ENCODE data around the gene CEP192. TPM values are rescaled to one million over a fixed set of nuclear protein-coding genes. Genes with fewer than 3 reads are reported as not detected.
"Not testable (repeated sequence)": the region's sequence is repeated elsewhere in the genome, so short reads cannot be mapped to it uniquely, and the experiment has no call there.

The CEP192 gene
- total RNA-seq, 2 experiments from 2014 or later, result 23.8 TPM

DNA sequence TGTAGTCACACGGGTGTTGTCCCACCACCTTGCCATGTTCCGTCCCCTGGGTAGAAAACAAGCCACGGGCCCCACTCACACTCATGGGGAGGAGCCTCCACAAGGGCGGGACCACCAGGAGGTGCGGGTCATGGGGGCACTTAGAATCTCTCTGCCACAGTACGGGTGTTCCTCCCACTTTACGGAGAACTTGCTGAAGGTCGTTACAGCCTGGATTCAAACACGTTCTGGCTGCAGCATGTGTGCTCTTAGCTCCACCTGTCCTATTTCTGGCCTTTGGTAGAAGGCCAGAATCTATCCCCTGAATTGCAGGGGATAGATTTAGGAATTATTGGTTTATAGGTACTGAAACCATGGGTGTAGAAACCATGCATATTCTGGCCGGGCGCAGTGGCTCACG is 14.9 kb upstream of the CEP192 start:
- ChIA-PET CTCF (no interaction called here), POLR2A (no interaction called here)

GRCh38 chr18:12980065-12980464 is 11.1 kb upstream of the CEP192 start:
- POLR2A ChIA-PET, CTCF ChIA-PET: not testable (repeated sequence)

GRCh38 chr18:12989397-12990122 is 1.6 kb upstream of the CEP192 start:
- CTCF ChIA-PET, result no interaction called here
- POLR2A ChIA-PET, result interaction anchor here (0.6 to 2.1 kb wide), 3 partner anchors 41 to 128 kb away, joined by 3 to 25 read pairs (median 3); partner anchors contain the start of gene SEH1L

- POLR2A ChIA-PET, result interaction anchor here (0.6 to 2.1 kb wide), 3 partner anchors 42 to 190 kb away, joined by 3 to 25 read pairs (median 7); partner anchors contain the start of gene SEH1L
Measured at GRCh38 chr18:12990123-12990475, 1.1 kb upstream of the CEP192 start.

DNA sequence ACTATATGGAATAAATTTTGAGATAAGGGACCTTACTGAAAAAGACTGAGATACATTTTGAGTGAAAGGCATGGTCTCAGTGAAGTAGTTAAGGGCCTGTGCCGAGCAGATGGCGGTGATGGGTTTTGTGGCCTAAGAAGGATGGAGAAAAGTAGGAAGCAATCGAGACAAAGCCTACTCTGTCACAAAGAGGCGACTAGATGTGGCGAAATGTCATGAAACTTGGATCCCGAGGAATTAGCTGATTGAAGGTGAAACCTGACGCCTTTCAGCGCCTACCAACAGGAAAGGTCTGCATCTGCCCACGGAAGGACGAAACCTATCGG is 558 bp upstream of the CEP192 start:
- CTCF ChIA-PET, result interaction anchor here (0.6 to 0.8 kb wide), 3 partner anchors 22 to 319 kb away, joined by 3 to 4 read pairs (median 3); no protein-coding TSS in a partner anchor
- POLR2A ChIA-PET, result interaction anchor here (0.6 to 2.1 kb wide), 9 partner anchors 9 to 613 kb away, joined by 3 to 25 read pairs (median 5); partner anchors contain the start of genes AFG3L2, CEP76, PSMG2 and PTPN2

More at GRCh38 chr18:12990123-12990475, 1.1 kb upstream of the CEP192 start:
- CTCF ChIA-PET, result interaction anchor here (0.7 kb wide), 1 partner anchor 24 kb away, joined by 4 read pairs; no protein-coding TSS in a partner anchor

GRCh38 chr18:12991821-12992179 is 638 bp downstream of the CEP192 start:
- ChIA-PET CTCF (no interaction called here), POLR2A (interaction anchor here (0.8 to 2.1 kb wide), 3 partner anchors 44 to 146 kb away, joined by 4 to 25 read pairs (median 14); partner anchors contain the start of genes PTPN2 and SEH1L)

DNA sequence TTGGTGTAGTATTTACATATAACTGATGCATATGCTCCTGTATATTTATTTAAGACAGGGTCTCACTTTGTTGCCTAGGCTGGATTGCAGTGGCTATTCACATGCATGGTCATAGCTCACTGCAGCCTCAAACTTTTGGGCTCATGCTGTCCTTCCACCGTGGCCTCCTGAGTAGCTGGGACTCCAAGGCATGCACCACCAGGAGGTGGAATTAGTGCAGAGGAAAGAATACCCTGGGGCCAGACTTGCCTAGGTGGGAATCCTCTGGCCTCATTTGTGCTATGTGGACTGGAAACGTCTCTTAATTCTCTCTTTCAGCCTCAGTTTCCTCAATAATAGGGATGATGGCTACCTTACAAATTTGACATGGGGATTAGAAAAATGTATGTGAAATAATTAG is 2.3 kb downstream of the CEP192 start:
- POLR2A ChIA-PET, result no interaction called here
- CTCF ChIA-PET, result no interaction called here

- POLR2A ChIA-PET, result no interaction called here
- CTCF ChIA-PET, result no interaction called here
Measured at GRCh38 chr18:12995424-12995823, 4.3 kb downstream of the CEP192 start.

DNA sequence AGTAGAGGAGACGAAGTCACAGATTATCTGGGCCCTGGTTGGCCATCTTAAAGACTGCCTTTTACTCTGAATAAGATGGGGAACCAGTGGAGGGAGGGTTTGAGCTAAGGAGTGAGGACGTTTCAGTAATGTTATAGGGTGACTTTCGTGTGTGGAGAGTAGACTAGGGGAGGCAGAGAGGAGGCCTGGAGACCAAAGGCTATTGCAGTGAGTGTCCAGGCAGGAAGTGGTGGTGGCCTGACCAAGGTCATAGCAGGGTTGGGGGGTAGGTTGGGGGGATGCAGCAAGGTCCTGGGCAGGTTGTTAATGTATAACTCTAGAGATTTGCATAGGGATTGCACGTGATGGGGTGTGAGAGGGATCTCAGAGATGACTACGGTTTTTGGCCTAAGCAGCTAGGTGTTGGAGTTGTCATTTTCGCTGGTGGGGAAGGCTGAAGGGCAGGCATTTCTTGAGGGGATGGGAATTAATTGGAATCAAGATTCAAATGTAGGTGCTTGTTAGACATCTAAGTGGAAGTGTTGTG is 4.9 kb downstream of the CEP192 start:
- ChIA-PET CTCF (no interaction called here), POLR2A (no interaction called here)

DNA sequence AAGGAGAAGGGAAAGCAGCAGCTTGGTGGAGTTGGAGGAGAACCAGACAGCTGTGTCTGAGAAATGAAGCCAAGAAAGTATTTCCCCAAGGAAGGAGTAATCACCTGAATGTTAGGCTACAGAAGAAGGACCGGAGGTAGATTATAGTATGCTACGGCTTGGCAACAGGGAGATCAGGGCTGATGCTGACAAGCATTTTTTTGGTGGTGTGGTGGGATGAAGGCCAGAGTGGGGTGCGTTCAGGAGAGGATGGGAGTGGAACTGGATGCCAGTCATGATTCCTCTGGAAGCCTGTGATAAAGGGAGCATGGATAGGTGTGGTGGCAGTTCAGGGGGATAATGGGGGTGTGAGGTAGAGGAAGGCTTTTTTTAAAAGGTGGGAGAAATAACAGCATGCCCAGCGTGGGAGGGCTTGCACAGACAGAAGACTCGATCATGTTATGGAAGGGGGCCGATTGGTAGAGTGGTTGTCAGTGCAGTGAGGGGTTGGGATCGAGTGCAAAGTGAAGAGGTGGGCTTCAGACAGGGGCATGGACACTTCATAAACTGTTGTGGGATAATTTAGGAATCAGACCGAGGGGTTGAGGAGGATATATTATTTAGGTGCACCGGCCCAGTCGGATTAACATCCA is 5.6 kb downstream of the CEP192 start:
- POLR2A ChIA-PET, result no interaction called here
- CTCF ChIA-PET, result no interaction called here

- CTCF ChIA-PET, POLR2A ChIA-PET: not testable (repeated sequence)
Measured at GRCh38 chr18:12997330-12997729, 6.2 kb downstream of the CEP192 start.

- POLR2A ChIA-PET, result interaction anchor here (1.2 kb wide), 1 partner anchor 115 kb away, joined by 5 read pairs; no protein-coding TSS in a partner anchor
- CTCF ChIA-PET, result interaction anchor here (1.2 kb wide), 1 partner anchor 11 kb away, joined by 3 read pairs; no protein-coding TSS in a partner anchor
Measured at GRCh38 chr18:12998332-12999060, 7.3 kb downstream of the CEP192 start.

DNA sequence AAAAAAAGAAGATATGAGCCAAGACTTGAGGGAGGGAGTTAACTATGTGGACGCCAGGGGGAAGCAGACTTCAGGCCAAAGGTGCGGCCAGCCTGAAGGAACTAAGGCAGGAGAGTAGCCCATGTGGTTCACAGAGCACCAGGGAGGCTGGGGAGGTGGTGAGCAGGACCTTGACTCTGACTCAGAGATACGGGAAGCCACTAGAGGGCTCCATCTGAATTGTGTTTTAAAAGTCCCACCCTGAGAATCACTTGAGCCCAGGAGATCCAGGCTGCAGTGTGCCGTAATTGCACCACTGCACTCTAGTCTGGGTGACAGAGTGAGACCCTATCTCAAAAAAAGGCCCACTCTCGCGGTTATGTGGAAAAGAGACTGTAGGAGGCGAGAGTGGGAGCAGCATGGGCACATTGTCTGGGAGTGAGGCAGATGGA is 12.3 kb downstream of the CEP192 start:
- POLR2A ChIA-PET, result no interaction called here

DNA sequence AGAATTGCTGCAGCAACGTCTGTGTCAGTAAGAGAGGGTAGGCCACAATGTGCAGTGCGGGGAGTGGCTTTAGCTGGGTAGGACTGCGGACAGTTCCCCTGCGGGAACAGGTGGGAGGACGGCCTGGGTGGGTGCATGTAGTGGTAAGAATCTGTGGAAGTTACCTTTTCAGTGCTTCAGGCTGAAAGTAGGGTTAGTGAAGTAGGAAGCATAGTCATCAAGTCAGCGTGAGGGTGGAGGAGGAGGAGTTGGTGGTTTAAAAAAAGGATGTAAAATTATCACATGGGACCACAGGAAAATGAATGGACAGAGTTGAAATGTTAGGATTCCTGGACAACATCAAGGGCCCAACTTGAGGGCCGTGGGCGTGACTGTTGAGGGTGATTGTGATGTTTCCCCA is 13.2 kb downstream of the CEP192 start:
- ChIA-PET POLR2A (interaction anchor here (0.6 kb wide), 1 partner anchor 559 kb away, joined by 4 read pairs; no protein-coding TSS in a partner anchor), CTCF (interaction anchor here (0.8 kb wide), 1 partner anchor 9 kb away, joined by 5 read pairs; no protein-coding TSS in a partner anchor)

More for the DNA sequence above, 12.3 kb downstream of the CEP192 start:
- CTCF ChIA-PET, result interaction anchor here (0.7 to 0.8 kb wide), 3 partner anchors 10 to 156 kb away, joined by 4 to 5 read pairs (median 4); no protein-coding TSS in a partner anchor

DNA sequence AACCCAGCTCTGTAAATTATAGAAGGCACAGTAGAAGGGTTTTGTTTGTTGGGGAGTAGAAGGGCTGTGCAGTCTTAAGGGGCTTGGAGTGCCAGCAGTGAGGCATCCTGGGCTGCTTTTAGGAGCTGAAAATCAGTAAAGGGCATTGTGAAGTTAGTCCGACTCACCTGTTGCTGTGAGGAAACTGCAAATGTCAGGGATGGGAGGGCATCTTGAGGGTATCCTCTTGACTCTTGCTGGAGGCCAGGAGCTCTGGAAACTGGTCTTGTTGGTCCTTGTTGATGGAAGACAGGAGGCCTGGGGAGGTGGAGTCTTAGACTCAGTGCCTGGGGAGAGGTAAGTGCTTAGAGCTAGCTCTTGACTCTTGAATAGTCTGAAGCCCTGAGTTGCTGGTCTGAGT is 14.1 kb downstream of the CEP192 start:
- POLR2A ChIA-PET, result interaction anchor here (0.6 kb wide), 1 partner anchor 560 kb away, joined by 4 read pairs; no protein-coding TSS in a partner anchor
- CTCF ChIA-PET, result no interaction called here

GRCh38 chr18:13006531-13007247 is 15.5 kb downstream of the CEP192 start:
- CTCF ChIA-PET, result interaction anchor here (1.0 kb wide), 1 partner anchor 27 kb away, joined by 3 read pairs; no protein-coding TSS in a partner anchor
- POLR2A ChIA-PET, result no interaction called here

DNA sequence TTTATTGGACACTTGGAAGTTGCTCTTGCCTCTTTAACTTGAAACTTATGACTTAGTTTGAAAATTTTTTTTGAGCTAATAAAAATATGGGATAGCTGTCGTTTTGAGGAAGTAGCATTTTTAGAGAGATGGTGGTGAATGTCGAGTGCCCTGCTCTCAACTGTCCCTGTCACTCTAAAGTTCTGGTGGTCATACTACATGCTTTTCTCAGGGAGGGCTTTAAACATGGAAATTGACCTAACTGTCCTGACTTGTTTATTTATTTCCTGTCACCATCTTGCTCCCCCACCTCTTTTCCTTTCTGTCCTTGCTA is 16.0 kb downstream of the CEP192 start:
- POLR2A ChIA-PET, result no interaction called here
- CTCF ChIA-PET, result interaction anchor here (1.0 kb wide), 1 partner anchor 26 kb away, joined by 3 read pairs; no protein-coding TSS in a partner anchor

- CTCF ChIA-PET, result no interaction called here
Measured at GRCh38 chr18:13011719-13012118, 20.6 kb downstream of the CEP192 start.

DNA sequence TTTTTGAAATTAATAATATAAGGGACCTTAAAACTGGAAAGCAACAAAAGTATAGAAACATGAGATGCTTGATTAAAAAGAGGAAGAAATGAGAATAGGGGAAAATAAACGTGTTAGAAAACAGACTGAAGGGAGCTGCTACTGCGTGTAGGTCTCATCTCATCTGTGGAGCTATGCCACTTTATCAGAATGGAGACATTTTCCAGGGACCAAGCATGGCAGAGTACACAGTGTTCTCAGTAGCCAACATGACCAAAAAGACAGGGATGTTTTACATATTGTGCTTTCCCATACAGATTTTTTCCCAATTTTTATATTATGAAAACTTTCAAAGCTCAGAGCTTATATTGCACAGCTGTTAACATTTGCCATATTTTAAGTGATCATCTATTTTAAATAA is 23.1 kb downstream of the CEP192 start:
- ChIA-PET CTCF (interaction anchor here (0.6 kb wide), 1 partner anchor 24 kb away, joined by 4 read pairs; no protein-coding TSS in a partner anchor), POLR2A (no interaction called here)

More at GRCh38 chr18:13011719-13012118, 20.6 kb downstream of the CEP192 start:
- POLR2A ChIA-PET, result no interaction called here

Measured in activated CD8-positive, alpha-beta memory T cell treated with anti-CD3 and anti-CD28 coated beads for 36 hours (primary cell).